Fibroblast of lung (primary cell): Measurements from ENCODE around the gene PTPRU. TPM values are rescaled to one million over a fixed set of nuclear protein-coding genes. Genes with fewer than 3 reads are reported as not detected.

Experiments
- DNase-seq, 2 donors: peaks; one replicate each; pipeline versions ENCODE4 v3.0.0 to v3.0.0-alpha.2; 2010; ENCODE audit warnings: low read depth in 2 of 2
- H2AFZ ChIP-seq: 2 replicates; pipeline ENCODE4 v1.5.1; 2012; ENCODE audit warnings: low read length, control low read depth, inconsistent platforms
- H3K27ac ChIP-seq: 2 replicates; pipeline ENCODE4 v1.5.1; 2011; ENCODE audit warnings: low read length, control low read depth; ENCODE audit not compliant: insufficient read depth
- H3K27me3 ChIP-seq: 2 replicates; pipeline ENCODE4 v1.5.1; 2011; ENCODE audit warnings: mild to moderate bottlenecking, low read length; ENCODE audit not compliant: control insufficient read depth, insufficient read depth
- H3K36me3 ChIP-seq: 2 replicates; pipeline ENCODE4 v1.5.1; 2011; ENCODE audit warnings: low read length; ENCODE audit not compliant: control insufficient read depth, insufficient read depth
- H3K4me1 ChIP-seq: 2 replicates; pipeline ENCODE4 v1.5.1; 2011; ENCODE audit warnings: low read length; ENCODE audit not compliant: control insufficient read depth, insufficient read depth; ENCODE audit errors: extremely low read depth
- H3K4me2 ChIP-seq: 2 replicates; pipeline ENCODE4 v1.5.1; 2011; ENCODE audit warnings: low read length, control low read depth; ENCODE audit not compliant: insufficient read depth; ENCODE audit errors: extremely low read depth
- H3K4me3 ChIP-seq, 4 experiments: fragments of 200-600 bp in 1 of 4; sonication (generic) in 1 of 4; replicated peaks in 1 of 4; 2 replicates each; pipeline ENCODE4 v1.5.1; 2011 to 2016; ENCODE audit warnings: low read length in 4 of 4, low read depth in 3 of 4, mild to moderate bottlenecking in 3 of 4, control low read depth in 2 of 4, inconsistent platforms in 1 of 4, mixed read lengths in 1 of 4; ENCODE audit not compliant: insufficient read depth in 1 of 4; ENCODE audit errors: control extremely low read depth in 1 of 4
- H3K79me2 ChIP-seq: 2 replicates; pipeline ENCODE4 v1.5.1; 2012; ENCODE audit warnings: mild to moderate bottlenecking, low read length, inconsistent platforms; ENCODE audit not compliant: control insufficient read depth, insufficient read depth
- H3K9ac ChIP-seq: 2 replicates; pipeline ENCODE4 v1.5.1; 2011; ENCODE audit warnings: mild to moderate bottlenecking, low read length, control low read depth; ENCODE audit not compliant: insufficient read depth
- H3K9me3 ChIP-seq: 2 replicates; pipeline ENCODE4 v1.5.1; 2012; ENCODE audit warnings: low read depth, low read length; ENCODE audit not compliant: control insufficient read depth, insufficient read depth
- H4K20me1 ChIP-seq: 2 replicates; pipeline ENCODE4 v1.5.1; 2011; ENCODE audit warnings: low read length; ENCODE audit not compliant: control insufficient read depth, insufficient read depth; ENCODE audit errors: extremely low read depth
- EZH2 ChIP-seq: IDR thresholded peaks from 2 replicates; pipeline ENCODE4 v1.5.1; 2012; ENCODE audit warnings: low read length, control low read depth, mild to moderate bottlenecking; ENCODE audit errors: missing control alignments
- polyA plus RNA-seq, 2 donors: library from polyadenylated mRNA; depleted of rRNA in 1 of 2; stranded (reverse) in 1 of 2; unstranded in 1 of 2; fragments of >200 nt; gene quantifications; 2 replicates each; pipeline ENCODE4 v1.2.1, GENCODE V29; 2011 to 2012; ENCODE audit warnings: missing spikeins in 1 of 2
- total RNA-seq: library from RNA; depleted of rRNA; stranded (reverse); fragments of >200 nt; gene quantifications from 2 replicates; pipeline ENCODE4 v1.2.1, GENCODE V29; 2014
- TF ChIP-seq, protein P1 (sequence below), 2 donors: IDR thresholded peaks in 1 of 2; conservative IDR thresholded peaks in 1 of 2; 1 replicate in 1 of 2; 2 replicates in 1 of 2; pipeline ENCODE4 v1.5.1; 2011 to 2012; ENCODE audit warnings: low read length in 2 of 2, control low read depth in 1 of 2, inconsistent platforms in 1 of 2, low read depth in 1 of 2, mild to moderate bottlenecking in 1 of 2

Gene PTPRU
- total and polyA plus RNA-seq, 2 donors (not counting 1 experiment from before 2014, with no cell fraction given): 1.4 to 25.8 TPM

- Histone ChIP-seq H2AFZ (no peak overlapping the region), H3K27me3 (no peaks in the 10 kb centered on the region), H3K9me3 (no peaks in the 10 kb centered on the region), H3K4me3 (no peak overlapping the region), H3K36me3 (no peaks in the 10 kb centered on the region), H3K27ac (no peak overlapping the region), H4K20me1 (no peaks in the 10 kb centered on the region), H3K4me1 (no peaks in the 10 kb centered on the region), H3K79me2 (no peaks in the 10 kb centered on the region), H3K9ac (no peak overlapping the region), H3K4me2 (no peak overlapping the region)
- TF ChIP-seq, protein P1, sequence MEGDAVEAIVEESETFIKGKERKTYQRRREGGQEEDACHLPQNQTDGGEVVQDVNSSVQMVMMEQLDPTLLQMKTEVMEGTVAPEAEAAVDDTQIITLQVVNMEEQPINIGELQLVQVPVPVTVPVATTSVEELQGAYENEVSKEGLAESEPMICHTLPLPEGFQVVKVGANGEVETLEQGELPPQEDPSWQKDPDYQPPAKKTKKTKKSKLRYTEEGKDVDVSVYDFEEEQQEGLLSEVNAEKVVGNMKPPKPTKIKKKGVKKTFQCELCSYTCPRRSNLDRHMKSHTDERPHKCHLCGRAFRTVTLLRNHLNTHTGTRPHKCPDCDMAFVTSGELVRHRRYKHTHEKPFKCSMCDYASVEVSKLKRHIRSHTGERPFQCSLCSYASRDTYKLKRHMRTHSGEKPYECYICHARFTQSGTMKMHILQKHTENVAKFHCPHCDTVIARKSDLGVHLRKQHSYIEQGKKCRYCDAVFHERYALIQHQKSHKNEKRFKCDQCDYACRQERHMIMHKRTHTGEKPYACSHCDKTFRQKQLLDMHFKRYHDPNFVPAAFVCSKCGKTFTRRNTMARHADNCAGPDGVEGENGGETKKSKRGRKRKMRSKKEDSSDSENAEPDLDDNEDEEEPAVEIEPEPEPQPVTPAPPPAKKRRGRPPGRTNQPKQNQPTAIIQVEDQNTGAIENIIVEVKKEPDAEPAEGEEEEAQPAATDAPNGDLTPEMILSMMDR (conservative IDR thresholded peaks at IDR 0.05 in 1 of 2, IDR thresholded peaks at IDR 0.05 in 1 of 2; ENCODE audit: low read depth in 1 of 2, low read length in 2 of 2): no peak
- no peak for TF ChIP-seq EZH2
- DNase-seq: no peak
Measured at GRCh38 chr1:29352719-29353420, 116.5 kb downstream of the PTPRU start.

DNA sequence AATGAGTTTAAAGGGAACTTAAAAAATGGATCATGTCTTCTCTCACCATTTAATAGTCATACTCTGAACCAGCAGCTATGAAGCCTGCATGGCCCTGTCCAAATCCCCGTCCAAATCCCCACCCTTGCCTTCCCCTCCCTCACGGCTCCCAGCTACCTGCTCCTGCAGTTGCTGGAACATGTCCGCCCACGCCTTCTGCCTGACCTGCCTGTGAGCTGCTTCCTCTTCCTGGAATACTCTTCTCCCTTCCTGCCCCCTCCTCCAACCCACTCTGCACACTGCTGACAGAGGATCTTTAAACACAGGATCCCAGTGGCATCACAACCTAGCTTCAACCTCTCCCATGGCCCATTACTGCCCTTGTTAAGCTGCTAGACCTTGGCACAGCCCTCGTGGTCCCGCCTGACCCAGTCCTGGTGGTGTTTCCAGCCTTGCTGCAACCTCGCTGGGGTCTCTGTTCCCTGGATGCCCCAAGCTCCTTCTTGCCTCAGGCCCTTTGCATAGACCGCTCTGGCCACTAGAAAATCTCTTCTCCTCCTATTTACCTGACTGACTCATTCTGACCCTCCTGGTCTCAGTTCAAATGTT is 118.3 kb downstream of the PTPRU start:
- Histone ChIP-seq H3K9ac (no peak overlapping the region), H3K36me3 (no peaks in the 10 kb centered on the region), H3K79me2 (no peaks in the 10 kb centered on the region), H3K27me3 (no peaks in the 10 kb centered on the region), H3K4me3 (no peak overlapping the region), H3K4me2 (no peak overlapping the region), H3K4me1 (no peaks in the 10 kb centered on the region), H3K27ac (no peak overlapping the region), H2AFZ (no peak overlapping the region), H4K20me1 (no peaks in the 10 kb centered on the region), H3K9me3 (no peaks in the 10 kb centered on the region)
- no peak for DNase-seq
- no peak for TF ChIP-seq EZH2
- TF ChIP-seq, protein P1 (conservative IDR thresholded peaks at IDR 0.05 in 1 of 2, IDR thresholded peaks at IDR 0.05 in 1 of 2; ENCODE audit: low read depth in 1 of 2, low read length in 2 of 2): no peak

GRCh38 chr1:29355375-29355774 is 119.1 kb downstream of the PTPRU start:
- no peak for TF ChIP-seq EZH2
- TF ChIP-seq, protein P1 (conservative IDR thresholded peaks at IDR 0.05 in 1 of 2, IDR thresholded peaks at IDR 0.05 in 1 of 2; ENCODE audit: low read depth in 1 of 2, low read length in 2 of 2): no peak
- Histone ChIP-seq H3K9ac (no peak overlapping the region), H4K20me1 (no peaks in the 10 kb centered on the region), H3K36me3 (no peaks in the 10 kb centered on the region), H3K79me2 (no peaks in the 10 kb centered on the region), H3K4me3 (no peak overlapping the region), H3K4me2 (no peak overlapping the region), H3K27me3 (no peaks in the 10 kb centered on the region), H3K27ac (no peak overlapping the region), H3K4me1 (no peaks in the 10 kb centered on the region), H2AFZ (no peak overlapping the region), H3K9me3 (no peaks in the 10 kb centered on the region)
- no peak for DNase-seq
